GM12865 (cell line): ENCODE data around the gene SNX9.
"Not testable (repeated sequence)": the region's sequence is repeated elsewhere in the genome, so short reads cannot be mapped to it uniquely, and the experiment has no call there.

Experiments
- DNase-seq: peaks from one replicate; pipeline ENCODE4 v3.0.0; 2010; ENCODE audit warnings: low read depth
- H3K4me3 ChIP-seq: 2 replicates; pipeline ENCODE4 v1.5.1; 2011; ENCODE audit warnings: mild to moderate bottlenecking, low read depth, low read length, control low read depth
- CTCF ChIP-seq: IDR thresholded peaks from 2 replicates; pipeline ENCODE4 v1.5.1; 2011; ENCODE audit warnings: low read length, control low read depth, low read depth, inconsistent platforms; ENCODE audit not compliant: insufficient read depth; ENCODE audit errors: missing control alignments

SNX9 gene

GRCh38 chr6:157850030-157850429, 27.0 kb downstream of the SNX9 start:
- TF ChIP-seq CTCF: no peak
- no peak overlapping the region for H3K4me3 ChIP-seq
- DNase-seq: no peak

GRCh38 chr6:157853018-157853805, 30.2 kb downstream of the SNX9 start:
- DNase-seq: no peak
- H3K4me3 ChIP-seq: no peak overlapping the region
- no peak for TF ChIP-seq CTCF

- TF ChIP-seq CTCF: no peak
- no peak overlapping the region for H3K4me3 ChIP-seq
- DNase-seq: no peak
These were observed 31.0 kb downstream of the SNX9 start for GRCh38 chr6:157853902-157854502.

- no peak overlapping the region for H3K4me3 ChIP-seq
- no peak for DNase-seq
- no peak for TF ChIP-seq CTCF
These were observed 32.3 kb downstream of the SNX9 start for GRCh38 chr6:157855325-157855724.

- H3K4me3 ChIP-seq, DNase-seq: not testable (repeated sequence)
These were observed 32.8 kb downstream of the SNX9 start for GRCh38 chr6:157855804-157856203.

GRCh38 chr6:157858664-157859063, 35.6 kb downstream of the SNX9 start:
- H3K4me3 ChIP-seq, DNase-seq: not testable (repeated sequence)

GRCh38 chr6:157859775-157860504, 36.9 kb downstream of the SNX9 start:
- TF ChIP-seq CTCF: no peak
- DNase-seq: no peak
- H3K4me3 ChIP-seq: no peak overlapping the region
